Measurements from ENCODE around the gene OR4K2. TPM values are rescaled to one million over a fixed set of nuclear protein-coding genes. Genes with fewer than 3 reads are reported as not detected.

The OR4K2 gene, protein sequence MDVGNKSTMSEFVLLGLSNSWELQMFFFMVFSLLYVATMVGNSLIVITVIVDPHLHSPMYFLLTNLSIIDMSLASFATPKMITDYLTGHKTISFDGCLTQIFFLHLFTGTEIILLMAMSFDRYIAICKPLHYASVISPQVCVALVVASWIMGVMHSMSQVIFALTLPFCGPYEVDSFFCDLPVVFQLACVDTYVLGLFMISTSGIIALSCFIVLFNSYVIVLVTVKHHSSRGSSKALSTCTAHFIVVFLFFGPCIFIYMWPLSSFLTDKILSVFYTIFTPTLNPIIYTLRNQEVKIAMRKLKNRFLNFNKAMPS
- not detected in 5 replicates for total RNA-seq (2022; extraction: Qiagen RNA extraction)

DNA sequence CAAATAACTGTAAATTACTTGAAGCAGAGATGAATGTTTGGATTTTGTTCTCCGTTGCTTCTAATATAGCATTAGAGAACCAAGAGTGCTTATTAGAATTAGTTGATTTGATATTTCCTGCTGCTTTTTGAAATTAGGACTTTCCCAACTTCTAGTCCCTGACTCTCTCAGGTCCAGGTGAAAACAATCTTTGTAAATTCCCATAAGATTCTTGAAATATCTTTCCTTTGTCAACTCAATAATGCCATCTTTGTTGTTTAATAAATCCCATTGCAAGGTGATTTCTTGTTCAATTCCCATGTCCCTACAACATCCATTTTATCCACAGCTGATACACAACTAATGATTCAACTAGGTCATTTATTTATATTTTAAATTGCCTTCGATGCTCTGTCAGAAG, at the start of gene OR4K2:
Gene OR4K2 (plus strand): TSS at position 301 of the 400 bp plus-strand sequence. CDS start 1,126 bp downstream, outside the sequence.

DNA sequence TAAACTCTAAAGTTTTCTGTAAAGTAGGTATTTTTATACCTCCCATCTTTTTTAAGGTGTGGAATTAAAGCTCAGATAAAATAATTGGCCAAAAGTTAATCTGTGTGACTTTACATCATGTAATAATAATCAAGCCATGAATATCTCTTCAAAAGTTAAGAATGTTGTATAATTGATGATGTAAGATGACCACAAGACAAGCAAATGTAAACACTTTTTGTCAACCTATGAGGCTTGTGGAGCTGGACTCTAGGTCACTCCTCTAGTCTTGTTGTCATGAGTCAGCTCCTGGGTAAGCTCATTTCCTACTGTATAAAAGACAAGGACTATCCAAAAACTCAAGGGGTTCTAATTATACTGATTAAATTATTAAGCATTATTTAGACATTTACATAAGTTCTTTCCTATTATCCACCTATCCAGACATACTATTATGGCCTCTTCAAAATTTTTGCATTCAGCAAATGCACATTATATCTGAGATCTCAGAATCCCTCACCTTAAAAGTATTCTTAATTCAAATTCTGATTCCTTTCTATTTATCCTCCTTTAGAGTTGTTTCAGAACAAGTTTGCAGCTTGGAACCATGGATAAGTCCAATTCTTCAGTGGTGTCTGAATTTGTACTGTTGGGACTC, 45.2 kb downstream of the OR4K2 start, which contains the start of gene OR4K5:
Gene OR4K5 (plus strand): TSS at position 587 of the 637 bp plus-strand sequence. CDS start 0 bp downstream, at position 587.

DNA sequence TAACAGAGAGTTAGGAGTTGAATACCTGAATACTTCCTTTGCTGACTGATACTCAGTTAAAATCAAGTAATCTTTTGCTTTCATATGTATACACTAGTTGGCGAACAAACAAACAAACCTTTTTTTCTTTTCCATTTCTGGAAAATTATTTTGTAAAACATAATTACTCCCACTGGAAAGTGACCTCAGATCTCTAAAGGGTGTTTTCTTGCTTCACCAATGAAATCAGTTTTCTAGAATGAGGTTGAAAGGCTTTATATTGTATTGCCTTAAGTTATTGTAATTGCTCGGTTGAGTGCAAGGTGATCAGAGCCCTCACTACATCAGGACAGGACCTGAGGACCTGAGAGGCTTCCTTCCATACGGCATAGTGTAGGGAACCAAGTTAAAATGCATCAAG, 55.7 kb downstream of the OR4K2 start, which contains the start of gene OR4K1:
Gene OR4K1 (plus strand): TSS at position 301 of the 400 bp plus-strand sequence. CDS start 4,750 bp downstream, outside the sequence.

Other genes starting within 250 kb of the OR4K2 start
- not detected in 5 replicates for gene OR11H2, start 161.3 kb upstream of the OR4K2 start, total RNA-seq (2022; extraction: Qiagen RNA extraction)
- not detected in 5 replicates for gene OR4Q3, start 131.6 kb upstream of the OR4K2 start, total RNA-seq (2022; extraction: Qiagen RNA extraction)
- gene OR4M1, start 101.6 kb upstream of the OR4K2 start, total RNA-seq (2022; extraction: Qiagen RNA extraction), result not detected in 5 replicates
- not detected in 5 replicates for gene OR4N2, start 71.4 kb upstream of the OR4K2 start, total RNA-seq (2022; extraction: Qiagen RNA extraction)
- gene OR4K5, start 45.5 kb downstream of the OR4K2 start, total RNA-seq (2022; extraction: Qiagen RNA extraction), result not detected in 5 replicates
- not detected in 5 replicates for gene OR4K1, start 55.8 kb downstream of the OR4K2 start, total RNA-seq (2022; extraction: Qiagen RNA extraction)
- gene OR4K15, start 100.4 kb downstream of the OR4K2 start, total RNA-seq (2022; extraction: Qiagen RNA extraction), result not detected in 5 replicates
- not detected in 5 replicates for gene OR4Q2, start 127.0 kb downstream of the OR4K2 start, total RNA-seq (2022; extraction: Qiagen RNA extraction)
- gene OR4K14, start 144.2 kb downstream of the OR4K2 start, total RNA-seq (2022; extraction: Qiagen RNA extraction), result not detected in 5 replicates
- not detected in 5 replicates for gene OR4K13, start 160.9 kb downstream of the OR4K2 start, total RNA-seq (2022; extraction: Qiagen RNA extraction)
- not detected in 5 replicates for gene OR4L1, start 184.9 kb downstream of the OR4K2 start, total RNA-seq (2022; extraction: Qiagen RNA extraction)
- not detected in 5 replicates for gene OR4K17, start 235.6 kb downstream of the OR4K2 start, total RNA-seq (2022; extraction: Qiagen RNA extraction)